GM12801 (cell line): ENCODE results near the gene SEMA6A.

Experiments used
- TF ChIP-seq, protein P1 (sequence below): IDR thresholded peaks from one replicate; pipeline ENCODE4 v1.5.1; 2011; ENCODE audit warnings: control low read depth; ENCODE audit not compliant: insufficient read length; ENCODE audit errors: extremely low read depth

SEMA6A gene

DNA sequence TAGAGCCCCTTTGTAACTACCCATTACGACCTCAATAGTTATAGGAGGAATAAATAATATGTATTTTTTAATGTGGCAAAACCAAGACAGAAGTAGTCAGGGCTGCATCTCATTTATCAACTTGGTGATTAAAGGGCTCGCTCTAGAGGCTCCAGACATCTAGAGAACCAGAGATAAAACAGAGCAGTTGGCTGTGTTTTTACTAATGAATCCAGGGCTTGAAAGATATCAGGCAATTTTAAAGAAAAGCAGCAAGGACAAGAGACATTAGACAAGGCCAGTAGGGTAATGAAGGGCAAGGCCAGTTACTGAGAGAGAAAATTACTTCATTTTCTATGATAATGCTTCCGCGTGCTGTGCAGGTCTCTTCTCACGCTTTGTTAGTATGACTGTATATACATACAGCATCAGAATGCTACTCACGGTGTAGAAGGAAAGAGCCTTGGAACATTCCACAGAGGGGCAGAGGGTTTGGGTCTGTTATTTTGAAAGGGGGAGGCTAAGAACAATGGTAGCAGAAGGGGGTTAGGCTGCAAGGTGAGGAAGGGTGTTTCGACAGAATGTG, 110.4 kb downstream of the SEMA6A start:
- TF ChIP-seq, protein P1, sequence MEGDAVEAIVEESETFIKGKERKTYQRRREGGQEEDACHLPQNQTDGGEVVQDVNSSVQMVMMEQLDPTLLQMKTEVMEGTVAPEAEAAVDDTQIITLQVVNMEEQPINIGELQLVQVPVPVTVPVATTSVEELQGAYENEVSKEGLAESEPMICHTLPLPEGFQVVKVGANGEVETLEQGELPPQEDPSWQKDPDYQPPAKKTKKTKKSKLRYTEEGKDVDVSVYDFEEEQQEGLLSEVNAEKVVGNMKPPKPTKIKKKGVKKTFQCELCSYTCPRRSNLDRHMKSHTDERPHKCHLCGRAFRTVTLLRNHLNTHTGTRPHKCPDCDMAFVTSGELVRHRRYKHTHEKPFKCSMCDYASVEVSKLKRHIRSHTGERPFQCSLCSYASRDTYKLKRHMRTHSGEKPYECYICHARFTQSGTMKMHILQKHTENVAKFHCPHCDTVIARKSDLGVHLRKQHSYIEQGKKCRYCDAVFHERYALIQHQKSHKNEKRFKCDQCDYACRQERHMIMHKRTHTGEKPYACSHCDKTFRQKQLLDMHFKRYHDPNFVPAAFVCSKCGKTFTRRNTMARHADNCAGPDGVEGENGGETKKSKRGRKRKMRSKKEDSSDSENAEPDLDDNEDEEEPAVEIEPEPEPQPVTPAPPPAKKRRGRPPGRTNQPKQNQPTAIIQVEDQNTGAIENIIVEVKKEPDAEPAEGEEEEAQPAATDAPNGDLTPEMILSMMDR = no peak

GRCh38 chr5:116462500-116462899, 112.1 kb downstream of the SEMA6A start:
- TF ChIP-seq, protein P1 = no peak

DNA sequence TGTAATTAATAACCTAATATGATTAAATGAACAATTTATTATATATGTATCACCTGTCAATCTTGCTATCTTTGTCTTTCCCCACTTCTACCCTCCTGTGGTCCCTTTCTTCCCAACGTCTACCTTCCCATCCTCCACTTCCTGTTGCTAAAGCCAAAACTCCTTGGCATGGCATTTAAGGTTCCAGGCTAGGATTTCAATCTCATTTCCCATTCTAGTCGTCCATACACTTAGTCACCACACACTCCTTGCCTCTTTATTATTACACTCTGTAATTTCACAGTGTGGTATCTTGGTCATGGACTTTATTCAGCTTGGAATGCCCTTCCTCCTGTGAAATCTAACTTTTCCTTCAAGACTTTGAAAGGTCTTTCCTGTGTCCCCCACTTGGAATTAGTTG, 115.3 kb downstream of the SEMA6A start:
- TF ChIP-seq, protein P1 = no peak

DNA sequence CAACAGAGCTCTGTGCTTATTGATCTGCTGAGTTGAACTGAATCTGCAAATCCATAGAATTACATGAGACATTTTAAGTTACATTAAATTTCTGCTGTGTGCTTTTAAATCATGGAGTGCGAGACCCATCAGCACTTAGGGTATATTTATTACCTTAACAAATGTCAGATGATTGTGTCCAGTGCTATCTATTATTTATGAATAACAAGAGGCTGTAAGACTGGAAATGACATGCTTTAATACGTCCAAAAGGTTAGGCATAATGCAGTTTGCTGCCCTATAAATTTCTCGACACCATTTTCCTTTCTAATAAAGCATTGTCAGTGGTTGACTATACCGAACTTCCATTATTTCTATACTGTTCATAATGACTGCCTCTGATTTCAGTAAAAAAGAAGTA, 117.6 kb downstream of the SEMA6A start:
- TF ChIP-seq, protein P1 = no peak

GRCh38 chr5:116456036-116456435, 118.6 kb downstream of the SEMA6A start:
- TF ChIP-seq, protein P1 = no peak

GRCh38 chr5:116455061-116455460, 119.6 kb downstream of the SEMA6A start:
- TF ChIP-seq, protein P1 = no peak

GRCh38 chr5:116454417-116454927, 120.2 kb downstream of the SEMA6A start:
- TF ChIP-seq, protein P1 = no peak
